ENCODE results near the gene SYNE2. TPM values are rescaled to one million over a fixed set of nuclear protein-coding genes. Genes with fewer than 3 reads are reported as not detected.
"Not testable (repeated sequence)": the region's sequence is repeated elsewhere in the genome, so short reads cannot be mapped to it uniquely, and the experiment has no call there.

SYNE2 gene
- total and polyA plus RNA-seq, 4 donors, result 49.1 to 97.9 (median 55.9) TPM

DNA sequence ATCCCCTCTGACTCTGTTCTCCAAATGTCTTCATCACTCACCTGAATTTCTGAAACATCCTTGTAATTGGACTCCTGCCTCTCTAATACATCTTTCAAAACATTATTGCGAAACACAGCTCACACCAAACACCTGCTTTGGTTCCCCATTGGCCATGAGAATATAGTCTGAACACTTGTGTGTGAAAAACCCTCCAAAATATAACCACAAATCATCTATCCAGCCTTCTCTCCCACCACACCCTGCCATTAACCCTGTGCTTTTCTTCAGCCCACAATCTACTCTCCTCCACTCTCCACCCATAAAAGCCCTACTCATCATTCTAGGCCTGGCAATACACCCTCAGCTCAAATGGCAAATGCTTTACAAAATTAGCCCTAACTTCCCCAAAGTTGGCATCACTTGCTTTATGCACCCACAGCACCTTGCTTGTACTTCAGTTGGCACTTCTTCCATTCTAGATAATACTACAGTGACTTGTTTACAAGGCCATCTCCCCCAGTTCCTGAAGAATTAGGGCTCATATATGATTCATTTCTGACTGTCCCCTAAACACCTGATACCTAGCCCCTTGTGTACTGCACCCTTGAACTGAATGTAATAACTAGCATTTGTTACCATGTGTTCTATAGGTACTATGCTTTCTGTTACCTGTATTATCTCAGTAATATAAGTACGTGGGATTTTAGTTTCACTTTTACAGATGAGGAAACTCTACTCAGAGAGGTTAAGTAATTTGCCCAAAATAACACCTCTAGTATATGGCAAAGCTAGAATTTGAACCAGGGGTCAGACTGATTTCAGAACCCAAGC, 17.3 kb downstream of the SYNE2 start:
- not testable (repeated sequence) for H3K36me3 ChIP-seq (ENCODE audit: control insufficient read depth, insufficient read depth, low read length); H3K9me3 ChIP-seq (ENCODE audit: control insufficient read depth, insufficient read depth, low read length); H3K27ac ChIP-seq (ENCODE audit: low read depth, low read length); DNase-seq (ENCODE audit: low read depth in 4 of 6, low spot score in 6 of 6); H3K4me3 ChIP-seq (ENCODE audit: low read depth, low read length); H3K4me1 ChIP-seq (ENCODE audit: control insufficient read depth, insufficient read depth, low read length); H3K27me3 ChIP-seq (ENCODE audit: control insufficient read depth, insufficient read depth, low read length)
- WGBS (ENCODE audit: insufficient coverage), result 100% methylated on average over 1 of the region's 2 CpGs

- not testable (repeated sequence) for H3K9me3 ChIP-seq (ENCODE audit: control insufficient read depth, insufficient read depth, low read length); H3K4me1 ChIP-seq (ENCODE audit: control insufficient read depth, insufficient read depth, low read length); DNase-seq (ENCODE audit: low read depth in 4 of 6, low spot score in 6 of 6); H3K36me3 ChIP-seq (ENCODE audit: control insufficient read depth, insufficient read depth, low read length); H3K4me3 ChIP-seq (ENCODE audit: low read depth, low read length); H3K27ac ChIP-seq (ENCODE audit: low read depth, low read length); H3K27me3 ChIP-seq (ENCODE audit: control insufficient read depth, insufficient read depth, low read length)
- WGBS (ENCODE audit: insufficient coverage), result no CpG with 5 or more reads among the region's 1 CpG
Measured at GRCh38 chr14:63870753-63871037, 17.9 kb downstream of the SYNE2 start.

DNA sequence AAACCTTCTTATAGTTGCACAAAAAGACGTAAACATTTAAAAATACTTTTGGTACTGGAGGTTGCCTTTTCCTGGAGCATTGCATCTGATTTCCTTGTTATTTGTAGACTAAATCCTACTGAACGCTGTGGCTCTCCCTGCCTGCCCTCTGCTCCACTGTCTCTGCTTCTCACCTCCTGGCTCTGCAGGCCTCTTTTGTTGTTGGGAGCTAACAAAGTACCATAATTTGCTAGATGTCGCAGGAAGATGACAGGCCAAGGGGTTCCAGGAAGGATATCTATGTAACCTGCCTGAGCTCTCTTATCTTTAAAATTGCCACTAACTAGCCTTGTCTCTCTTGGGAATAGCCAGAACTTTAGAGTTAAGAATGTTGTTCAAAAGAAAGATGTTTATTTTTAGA, 21.4 kb downstream of the SYNE2 start:
- DNase-seq (ENCODE audit: low read depth in 4 of 6, low spot score in 6 of 6), result no peak
- no peaks in the 10 kb centered on the region for H3K9me3 ChIP-seq (ENCODE audit: control insufficient read depth, insufficient read depth, low read length)
- no peaks in the 10 kb centered on the region for H3K4me1 ChIP-seq (ENCODE audit: control insufficient read depth, insufficient read depth, low read length)
- WGBS (ENCODE audit: insufficient coverage), result 100% methylated on average over 1 of the region's 3 CpGs
- H3K27ac ChIP-seq (ENCODE audit: low read depth, low read length), result no peak overlapping the region
- no peaks in the 10 kb centered on the region for H3K36me3 ChIP-seq (ENCODE audit: control insufficient read depth, insufficient read depth, low read length)
- H3K4me3 ChIP-seq (ENCODE audit: low read depth, low read length), result no peak overlapping the region
- no peaks in the 10 kb centered on the region for H3K27me3 ChIP-seq (ENCODE audit: control insufficient read depth, insufficient read depth, low read length)

DNA sequence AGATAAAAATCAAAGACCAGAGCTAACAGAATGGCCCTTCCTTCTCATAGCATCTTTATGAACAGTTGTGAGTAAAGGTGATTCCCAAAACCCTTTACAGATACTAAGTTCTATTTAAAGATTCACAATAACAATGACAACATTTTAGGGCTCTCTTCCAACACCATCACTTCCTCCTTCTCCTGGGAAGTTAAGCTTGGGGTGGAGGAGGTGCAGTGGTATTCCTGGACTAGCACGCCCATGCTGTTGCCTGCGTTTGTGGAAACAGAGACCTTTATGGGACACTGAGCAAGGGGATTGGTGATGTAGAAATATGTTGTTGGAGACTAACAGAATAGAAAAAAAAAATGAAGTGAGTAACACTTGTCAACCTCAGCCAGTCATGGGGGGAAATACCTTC, 22.5 kb downstream of the SYNE2 start:
- Histone ChIP-seq H3K4me1 (ENCODE audit: control insufficient read depth, insufficient read depth, low read length) (no peaks in the 10 kb centered on the region), H3K4me3 (ENCODE audit: low read depth, low read length) (no peak overlapping the region), H3K27ac (ENCODE audit: low read depth, low read length) (no peak overlapping the region), H3K36me3 (ENCODE audit: control insufficient read depth, insufficient read depth, low read length) (no peaks in the 10 kb centered on the region), H3K9me3 (ENCODE audit: control insufficient read depth, insufficient read depth, low read length) (no peaks in the 10 kb centered on the region), H3K27me3 (ENCODE audit: control insufficient read depth, insufficient read depth, low read length) (no peaks in the 10 kb centered on the region)
- DNase-seq (ENCODE audit: low read depth in 4 of 6, low spot score in 6 of 6), result no peak
- WGBS (ENCODE audit: insufficient coverage), result no CpG with 5 or more reads among the region's 2 CpGs

- Histone ChIP-seq H3K36me3 (ENCODE audit: control insufficient read depth, insufficient read depth, low read length) (no peaks in the 10 kb centered on the region), H3K27ac (ENCODE audit: low read depth, low read length) (no peak overlapping the region), H3K4me3 (ENCODE audit: low read depth, low read length) (no peak overlapping the region), H3K9me3 (ENCODE audit: control insufficient read depth, insufficient read depth, low read length) (no peaks in the 10 kb centered on the region), H3K4me1 (ENCODE audit: control insufficient read depth, insufficient read depth, low read length) (no peaks in the 10 kb centered on the region), H3K27me3 (ENCODE audit: control insufficient read depth, insufficient read depth, low read length) (no peaks in the 10 kb centered on the region)
- WGBS (ENCODE audit: insufficient coverage), result 100% methylated on average over 2 of the region's 3 CpGs
- no peak for DNase-seq (ENCODE audit: low read depth in 4 of 6, low spot score in 6 of 6)
Measured at GRCh38 chr14:63877550-63877939, 24.7 kb downstream of the SYNE2 start.

DNA sequence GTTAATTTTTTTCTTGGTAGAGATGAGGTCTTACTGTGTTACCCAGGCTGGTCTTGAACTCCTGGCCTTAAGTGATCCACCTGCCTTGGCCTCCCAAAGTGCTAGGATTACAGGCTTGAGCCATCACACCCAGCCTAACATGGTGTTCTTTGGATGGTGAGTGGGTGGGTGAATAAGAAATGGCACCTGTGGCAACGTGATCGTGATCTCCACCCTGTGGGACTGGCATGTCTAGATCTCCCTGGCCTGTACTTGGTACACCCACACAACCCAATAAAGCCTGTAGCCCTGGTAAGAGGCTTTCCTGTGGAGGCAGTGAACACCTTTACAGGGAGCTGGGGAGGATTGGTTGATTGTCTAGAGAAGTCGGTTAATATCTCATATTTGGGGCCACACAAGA, 25.2 kb downstream of the SYNE2 start:
- Histone ChIP-seq H3K4me3 (ENCODE audit: low read depth, low read length) (no peak overlapping the region), H3K27me3 (ENCODE audit: control insufficient read depth, insufficient read depth, low read length) (no peaks in the 10 kb centered on the region), H3K36me3 (ENCODE audit: control insufficient read depth, insufficient read depth, low read length) (no peaks in the 10 kb centered on the region), H3K9me3 (ENCODE audit: control insufficient read depth, insufficient read depth, low read length) (no peaks in the 10 kb centered on the region), H3K27ac (ENCODE audit: low read depth, low read length) (no peak overlapping the region), H3K4me1 (ENCODE audit: control insufficient read depth, insufficient read depth, low read length) (no peaks in the 10 kb centered on the region)
- no CpG with 5 or more reads among the region's 3 CpGs for WGBS (ENCODE audit: insufficient coverage)
- DNase-seq (ENCODE audit: low read depth in 4 of 6, low spot score in 6 of 6), result no peak

- Histone ChIP-seq H3K9me3 (ENCODE audit: control insufficient read depth, insufficient read depth, low read length) (no peaks in the 10 kb centered on the region), H3K4me3 (ENCODE audit: low read depth, low read length) (no peak overlapping the region), H3K4me1 (ENCODE audit: control insufficient read depth, insufficient read depth, low read length) (no peaks in the 10 kb centered on the region), H3K36me3 (ENCODE audit: control insufficient read depth, insufficient read depth, low read length) (no peaks in the 10 kb centered on the region), H3K27me3 (ENCODE audit: control insufficient read depth, insufficient read depth, low read length) (no peaks in the 10 kb centered on the region), H3K27ac (ENCODE audit: low read depth, low read length) (no peak overlapping the region)
- no CpG with 5 or more reads among the region's 4 CpGs for WGBS (ENCODE audit: insufficient coverage)
- no peak for DNase-seq (ENCODE audit: low read depth in 4 of 6, low spot score in 6 of 6)
Measured at GRCh38 chr14:63878792-63879191, 26.0 kb downstream of the SYNE2 start.

- Histone ChIP-seq H3K4me1 (ENCODE audit: control insufficient read depth, insufficient read depth, low read length) (no peaks in the 10 kb centered on the region), H3K36me3 (ENCODE audit: control insufficient read depth, insufficient read depth, low read length) (no peaks in the 10 kb centered on the region), H3K9me3 (ENCODE audit: control insufficient read depth, insufficient read depth, low read length) (no peaks in the 10 kb centered on the region), H3K27me3 (ENCODE audit: control insufficient read depth, insufficient read depth, low read length) (no peaks in the 10 kb centered on the region), H3K27ac (ENCODE audit: low read depth, low read length) (no peak overlapping the region), H3K4me3 (ENCODE audit: low read depth, low read length) (no peak overlapping the region)
- WGBS (ENCODE audit: insufficient coverage), result 25% methylated on average over 2 of the region's 5 CpGs
- peak in 1 of 6 donors; percentile 48 for DNase-seq (ENCODE audit: low read depth in 4 of 6, low spot score in 6 of 6)
Measured at GRCh38 chr14:63881926-63882325, 29.1 kb downstream of the SYNE2 start.

GRCh38 chr14:63887899-63888298, 35.1 kb downstream of the SYNE2 start:
- DNase-seq (ENCODE audit: low read depth in 4 of 6, low spot score in 6 of 6), result no peak
- Histone ChIP-seq H3K36me3 (ENCODE audit: control insufficient read depth, insufficient read depth, low read length) (no peaks in the 10 kb centered on the region), H3K4me1 (ENCODE audit: control insufficient read depth, insufficient read depth, low read length) (no peaks in the 10 kb centered on the region), H3K27ac (ENCODE audit: low read depth, low read length) (no peak overlapping the region), H3K4me3 (ENCODE audit: low read depth, low read length) (no peak overlapping the region), H3K9me3 (ENCODE audit: control insufficient read depth, insufficient read depth, low read length) (no peaks in the 10 kb centered on the region), H3K27me3 (ENCODE audit: control insufficient read depth, insufficient read depth, low read length) (no peaks in the 10 kb centered on the region)
- WGBS (ENCODE audit: insufficient coverage), result 93% methylated on average over 6 of the region's 7 CpGs

GRCh38 chr14:63890553-63890952, 37.7 kb downstream of the SYNE2 start:
- no peaks in the 10 kb centered on the region for H3K36me3 ChIP-seq (ENCODE audit: control insufficient read depth, insufficient read depth, low read length)
- no peak overlapping the region for H3K4me3 ChIP-seq (ENCODE audit: low read depth, low read length)
- no peaks in the 10 kb centered on the region for H3K27me3 ChIP-seq (ENCODE audit: control insufficient read depth, insufficient read depth, low read length)
- peaks cover 8% of the 10 kb centered on the region for H3K4me1 ChIP-seq (ENCODE audit: control insufficient read depth, insufficient read depth, low read length)
- no peak overlapping the region for H3K27ac ChIP-seq (ENCODE audit: low read depth, low read length)
- H3K9me3 ChIP-seq (ENCODE audit: control insufficient read depth, insufficient read depth, low read length), result no peaks in the 10 kb centered on the region
- peak in 1 of 6 donors; percentile 44 for DNase-seq (ENCODE audit: low read depth in 4 of 6, low spot score in 6 of 6)
- no CpG with 5 or more reads among the region's 1 CpG for WGBS (ENCODE audit: insufficient coverage)

Data from spinal cord (tissue), 10 donors.